Stimulated activated CD4-positive, alpha-beta T cell treated with anti-CD3 and anti-CD28 coated beads, Interleukin-12 subunit alpha, Interleukin-12 subunit beta, amount 100 ng/mL, for 24 hours (primary cell): ENCODE data around the gene PLA2G6.
"Not testable (repeated sequence)": the region's sequence is repeated elsewhere in the genome, so short reads cannot be mapped to it uniquely, and the experiment has no call there.

Source experiments
- DNase-seq, 2 experiments: peaks; one replicate each; pipeline ENCODE4 v3.0.0-alpha.2; 2020; ENCODE audit warnings: low read depth in 2 of 2

Gene PLA2G6

DNA sequence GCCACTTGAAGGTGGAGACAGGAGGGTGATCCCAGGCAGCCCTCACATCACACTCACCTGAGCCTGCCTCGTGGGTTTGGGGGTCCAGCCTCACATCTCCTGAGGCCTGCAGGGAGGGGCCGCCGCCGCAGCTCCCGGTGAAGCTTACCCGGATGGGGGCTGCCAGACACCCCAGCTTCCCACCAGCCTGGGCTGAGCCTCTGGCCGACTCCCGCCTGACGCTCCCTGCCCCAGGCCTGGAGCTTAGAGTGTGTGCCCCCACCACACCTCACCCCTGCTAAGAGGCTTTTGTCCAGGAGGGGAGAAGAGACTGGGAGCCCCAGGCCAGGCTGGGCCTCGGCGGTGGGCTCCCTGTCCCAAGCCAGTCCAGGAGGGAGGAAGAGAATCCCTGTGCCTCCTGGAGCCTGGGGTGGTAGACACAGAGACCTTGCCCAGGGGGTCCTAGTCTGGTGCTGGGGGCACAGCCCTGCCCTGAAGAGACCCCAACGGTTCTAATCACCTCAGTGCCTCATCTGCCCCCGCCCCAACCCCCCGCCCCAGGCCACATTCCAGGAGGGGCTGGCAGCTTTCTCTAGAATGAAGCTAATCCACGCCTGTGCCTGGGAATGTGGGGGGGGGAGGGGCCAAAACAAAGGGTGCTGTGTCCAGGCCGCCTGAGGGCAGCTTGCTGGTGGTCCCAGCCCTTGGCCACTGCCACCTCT is 97.5 kb downstream of the PLA2G6 start, which contains the start of gene SLC16A8:
Gene SLC16A8, minus strand, starts transcription at position 254 of the 701 bp plus-strand sequence. CDS start 1,311 bp downstream, outside the sequence.
- DNase-seq: no peak

- DNase-seq: no peak
These were observed 98.5 kb downstream of the PLA2G6 start for GRCh38 chr22:38082986-38083710.

DNA sequence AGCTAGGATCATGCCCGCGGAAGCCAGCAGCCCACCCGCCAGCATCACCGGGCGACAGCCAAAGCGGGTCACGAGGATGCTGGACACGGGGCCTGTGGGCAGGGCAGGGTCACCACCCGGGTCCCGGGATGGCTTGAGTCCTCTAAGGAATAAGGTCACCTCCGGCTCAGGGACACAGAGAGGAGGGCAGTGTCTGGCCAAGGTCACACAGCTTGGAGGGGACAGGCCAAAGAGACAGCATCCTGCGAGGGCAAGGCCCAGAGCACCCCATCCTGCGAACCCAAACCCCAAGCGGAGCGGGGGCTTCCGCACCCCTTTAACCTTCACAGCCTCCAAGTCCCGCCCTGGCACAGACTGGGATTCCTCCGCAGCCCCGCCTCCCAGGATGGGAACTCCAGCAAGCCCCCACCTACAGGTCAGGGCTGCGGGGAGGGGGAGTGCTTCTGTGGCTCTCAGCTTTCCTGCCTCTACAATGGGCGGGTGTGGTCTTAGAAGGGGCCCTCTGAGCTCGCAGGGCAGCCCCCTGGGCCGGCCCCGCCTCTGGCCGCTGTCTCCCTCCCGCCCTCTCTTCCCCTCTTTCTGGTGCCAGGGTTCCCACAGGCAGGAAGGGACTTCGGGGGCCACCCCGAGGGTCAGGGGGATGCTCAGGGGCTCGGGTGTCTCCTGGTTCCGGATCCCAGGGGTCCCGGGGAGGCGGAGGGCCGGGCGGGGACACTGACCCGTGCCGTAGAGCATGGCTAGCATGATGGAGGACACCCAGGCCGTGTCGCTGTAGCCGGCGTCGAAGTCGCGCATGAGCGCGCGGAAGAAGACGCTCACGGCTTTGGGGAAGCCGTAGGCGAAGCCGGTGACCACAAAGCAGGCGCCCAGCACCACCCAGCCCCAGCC is 99.4 kb downstream of the PLA2G6 start:
- no peak for DNase-seq

DNA sequence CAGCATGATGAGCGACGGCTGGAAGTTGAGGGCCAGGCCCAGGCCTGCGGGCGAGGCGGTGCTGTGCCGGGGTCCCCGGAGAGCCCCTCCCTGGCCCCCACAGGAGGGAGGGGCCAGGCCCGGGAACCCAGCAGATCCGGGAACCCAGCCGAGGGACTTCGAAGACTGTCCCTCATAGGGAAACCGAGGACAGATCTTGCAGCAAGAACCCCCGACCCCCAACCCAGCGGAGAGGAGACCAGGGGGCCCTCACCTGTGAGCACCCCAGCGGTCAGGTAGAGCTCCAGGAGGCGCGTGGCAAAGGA is 100.0 kb downstream of the PLA2G6 start:
- no peak for DNase-seq

GRCh38 chr22:38080850-38081635 is 100.6 kb downstream of the PLA2G6 start:
- DNase-seq: no peak

DNA sequence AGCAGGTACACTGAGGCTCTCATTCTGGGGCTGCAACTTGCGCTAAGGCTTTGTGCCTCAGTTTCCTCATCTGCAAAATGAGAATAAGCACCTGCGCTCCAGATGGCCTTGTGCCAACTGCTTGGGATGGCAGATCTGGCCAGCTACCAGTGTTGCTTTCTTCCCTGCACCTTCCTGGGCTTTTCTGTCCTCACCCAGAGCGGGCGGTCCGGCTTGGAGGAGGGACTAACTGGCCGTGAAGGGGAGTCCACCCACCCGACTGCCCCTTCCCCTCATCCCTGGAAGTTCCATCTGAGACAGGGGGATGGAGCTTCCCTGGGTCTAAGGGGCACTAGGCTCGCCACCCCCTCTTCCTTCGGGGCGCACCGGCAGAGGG is 101.2 kb downstream of the PLA2G6 start:
- DNase-seq: no peak

DNA sequence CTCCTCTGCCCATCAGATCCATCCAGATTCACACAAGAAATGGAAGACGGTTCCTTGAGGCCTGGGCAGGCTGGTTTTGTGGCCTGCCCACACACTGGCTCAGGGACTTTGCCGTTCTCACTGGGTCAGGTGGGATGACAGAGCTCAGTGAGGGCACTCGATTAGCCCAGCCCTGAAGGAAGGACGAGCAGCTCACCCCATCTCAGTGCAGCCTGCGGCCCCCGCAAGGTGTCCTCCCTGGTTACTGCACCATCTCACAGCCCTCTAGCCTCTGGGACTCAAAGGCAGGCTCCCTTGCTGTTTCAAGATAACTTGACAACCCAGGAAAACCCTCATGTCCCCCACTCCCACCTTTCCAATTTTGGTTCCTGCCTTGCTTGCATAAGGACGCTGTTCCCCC is 101.8 kb downstream of the PLA2G6 start:
- DNase-seq: no peak

DNA sequence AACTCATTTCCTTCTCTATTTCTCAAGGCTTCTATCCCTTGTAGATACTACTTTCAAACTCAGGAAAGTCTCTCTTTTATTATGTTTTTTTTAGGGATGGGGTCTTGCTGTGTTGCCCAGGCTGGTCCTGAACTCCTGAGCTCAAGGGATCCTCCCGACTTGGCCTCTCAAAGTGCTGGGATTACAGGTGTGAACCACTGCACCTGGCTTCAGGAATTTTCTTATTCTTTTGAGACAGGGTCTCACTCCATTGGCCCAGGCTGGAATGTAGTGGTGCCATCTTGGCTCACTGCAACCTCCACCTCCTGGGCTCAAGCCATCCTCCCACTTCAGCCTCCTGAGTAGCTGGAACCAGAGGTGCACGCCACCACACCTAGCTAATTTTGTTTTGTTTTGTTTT is 102.4 kb downstream of the PLA2G6 start:
- not testable (repeated sequence) for DNase-seq

GRCh38 chr22:38078046-38078840 is 103.4 kb downstream of the PLA2G6 start:
- DNase-seq: no peak

GRCh38 chr22:38077595-38077994 is 104.0 kb downstream of the PLA2G6 start:
- no peak for DNase-seq

- no peak for DNase-seq
These were observed 104.5 kb downstream of the PLA2G6 start for GRCh38 chr22:38077096-38077495.

GRCh38 chr22:38075961-38076360 is 105.7 kb downstream of the PLA2G6 start:
- DNase-seq: no peak

DNA sequence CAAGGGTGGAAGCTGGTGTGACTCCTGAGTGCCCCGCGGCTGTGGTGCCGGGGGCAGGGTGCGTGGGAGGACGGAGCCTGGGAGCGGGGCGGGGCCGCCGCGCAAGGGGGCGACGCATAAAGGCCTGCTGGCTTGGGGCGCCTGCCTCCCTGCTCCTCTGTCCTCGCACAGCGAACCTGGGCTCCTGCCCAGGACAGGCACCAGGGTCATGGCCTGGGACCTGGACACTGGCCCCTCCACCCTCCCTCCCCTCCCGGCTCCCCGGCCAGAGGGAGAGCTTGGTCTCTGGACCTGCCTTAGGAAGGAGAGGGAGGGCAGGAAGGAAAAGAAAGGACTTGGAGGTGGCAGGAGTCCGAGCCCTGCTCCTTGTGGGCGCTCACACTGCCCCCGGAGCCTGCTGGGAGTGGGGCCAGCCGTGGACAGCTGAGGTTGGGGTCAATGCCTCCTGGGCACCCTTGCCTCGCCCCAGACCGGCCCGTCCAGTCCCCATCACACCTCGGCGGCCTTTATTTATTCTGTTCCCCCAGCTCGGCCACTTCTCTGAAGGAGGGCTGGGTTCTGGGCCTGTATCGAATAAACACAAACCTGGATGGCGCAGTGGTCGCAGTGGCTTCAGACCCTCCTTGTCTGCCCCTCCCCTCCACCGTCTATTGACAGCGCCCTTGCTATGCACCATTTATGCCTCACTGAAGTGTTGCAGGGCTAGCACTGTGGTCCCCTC is 106.4 kb downstream of the PLA2G6 start:
- no peak for DNase-seq

DNA sequence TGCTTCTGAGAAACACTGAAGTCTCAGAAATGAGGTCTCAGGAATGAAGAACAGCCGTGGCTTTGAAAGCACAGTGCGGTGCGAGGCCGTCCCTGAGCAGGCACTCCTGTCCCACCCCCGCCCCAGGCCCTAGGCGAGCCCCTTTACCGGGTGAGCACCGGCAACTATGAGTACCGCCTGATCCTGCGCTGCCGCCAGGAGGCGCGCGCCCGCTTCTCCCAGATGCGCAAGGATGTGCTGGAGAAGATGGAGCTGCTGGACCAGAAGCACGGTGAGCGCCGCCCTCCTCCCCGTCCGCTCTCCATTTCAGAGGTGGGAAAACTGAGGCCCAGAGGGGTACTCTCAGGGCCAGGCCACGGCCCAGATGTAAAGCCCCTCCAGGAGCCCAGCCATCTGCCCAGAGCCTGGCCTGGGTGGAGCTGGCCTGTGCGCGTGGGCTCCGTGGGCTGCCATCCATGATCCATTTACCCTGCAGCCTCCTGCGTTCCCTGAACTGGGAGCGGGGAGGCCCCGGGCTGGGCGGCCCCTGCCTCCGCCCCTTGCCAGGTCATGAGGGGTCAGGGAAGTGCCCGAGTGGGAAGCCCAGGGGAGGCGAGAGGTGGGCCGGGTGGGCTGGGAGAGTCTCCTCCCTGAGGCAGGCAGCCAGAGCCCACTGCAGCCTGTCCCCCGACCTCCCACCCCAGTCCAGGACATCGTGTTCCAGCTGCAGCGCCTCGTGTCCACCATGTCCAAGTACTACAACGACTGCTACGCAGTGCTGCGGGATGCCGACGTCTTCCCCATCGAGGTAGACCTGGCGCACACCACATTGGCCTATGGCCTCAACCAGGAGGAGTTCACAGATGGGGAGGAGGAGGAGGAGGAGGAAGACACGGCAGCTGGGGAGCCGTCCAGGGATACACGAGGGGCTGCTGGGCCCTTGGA is 107.2 kb downstream of the PLA2G6 start:
- DNase-seq: no peak

- DNase-seq: no peak
These were observed 108.2 kb downstream of the PLA2G6 start for GRCh38 chr22:38073150-38074130.

GRCh38 chr22:38072322-38073149 is 109.1 kb downstream of the PLA2G6 start:
- no peak for DNase-seq
